K562 (cell line): ENCODE measurements around the gene GLRA3. TPM values are rescaled to one million over a fixed set of nuclear protein-coding genes. Genes with fewer than 3 reads are reported as not detected.
A peak's percentile ranks its signal among the peaks of the same experiment; 100 is the strongest.

Source experiments
- ATAC-seq: fragments of 200-7000 bp; cut with Tn5 transposase; 3 replicates; pipeline ENCODE4 v1.9.1; 2020; ENCODE audit warnings: moderate library complexity
- BruUV-seq: library from RNA; stranded (reverse); fragments of 400-500 nt; replicated peaks from 2 replicates; lab custom pipeline; 2021; lab: Mats Ljungman, UMichigan
- CTCF ChIA-PET: fragments of 300-600 bp; formaldehyde crosslinking; extraction: SDS; loops from one replicate; lab custom pipeline; 2021; ENCODE audit warnings: low intra/inter-chr PET ratio; lab: Yijun Ruan, JAX
- POLR2A ChIA-PET: fragments of 300-600, 350-650 bp; sonication (Branson Sonifier 250); formaldehyde crosslinking; extraction: SDS; loops from one replicate; lab custom pipeline; 2021; ENCODE audit warnings: antibody characterized with exemption, inconsistent platforms; lab: Yijun Ruan, JAX
- DNase-seq, 4 experiments: peaks; one replicate each; pipeline versions ENCODE4 v3.0.0 to v3.0.0-alpha.2; 2011 to 2018; ENCODE audit warnings: low spot score in 3 of 4, mixed read lengths in 3 of 4; ENCODE audit errors: extremely low read depth in 1 of 4
- FAIRE-seq: peaks from 2 replicates; lab custom pipeline; 2011; peaks lifted over from hg19 to GRCh38; lab: Jason Lieb, UNC
- H2AFZ ChIP-seq: 2 replicates; pipeline ENCODE4 v1.6.0; 2011; ENCODE audit warnings: low read depth, low read length, control low read depth, inconsistent platforms
- H3K27ac ChIP-seq: fragments of 200-600 bp; 3 replicates; pipeline ENCODE4 v1.8.0; 2011; ENCODE audit warnings: low read depth, mild to moderate bottlenecking, control low read depth, inconsistent platforms, low read length, moderate library complexity, mixed read lengths; ENCODE audit errors: extremely low read depth
- H3K27me3 ChIP-seq, 2 experiments: fragments of 300-600 bp in 1 of 2; 2 replicates in 1 of 2; 3 replicates in 1 of 2; pipeline versions ENCODE4 v1.6.0 to v1.8.0; 2011; ENCODE audit warnings: inconsistent platforms in 2 of 2, low read length in 2 of 2, mild to moderate bottlenecking in 1 of 2, mixed read lengths in 1 of 2, moderate library complexity in 1 of 2; ENCODE audit not compliant: control insufficient read depth in 2 of 2, insufficient read depth in 2 of 2
- H3K36me3 ChIP-seq: fragments of 300-600 bp; 3 replicates; pipeline ENCODE4 v1.8.0; 2011; ENCODE audit warnings: mild to moderate bottlenecking, low read length, inconsistent platforms; ENCODE audit not compliant: control insufficient read depth, insufficient read depth
- H3K4me1 ChIP-seq, 2 experiments: fragments of 200-600 bp in 1 of 2; replicated peaks in 1 of 2; 2 replicates in 1 of 2; 3 replicates in 1 of 2; pipeline versions ENCODE4 v1.5.1 to v1.8.0; 2011; ENCODE audit warnings: inconsistent platforms in 2 of 2, low read length in 2 of 2, mild to moderate bottlenecking in 1 of 2, mixed read lengths in 1 of 2, moderate library complexity in 1 of 2; ENCODE audit not compliant: control insufficient read depth in 2 of 2, insufficient read depth in 2 of 2
- H3K4me2 ChIP-seq: 2 replicates; pipeline ENCODE4 v1.6.1; 2011; ENCODE audit warnings: low read length, control low read depth, inconsistent platforms, mixed read lengths; ENCODE audit not compliant: insufficient read depth
- H3K4me3 ChIP-seq: fragments of 200-600 bp; sonication (generic), shearing (Covaris generic); 2 replicates; pipeline ENCODE4 v1.5.1; 2016; ENCODE audit warnings: control low read depth, inconsistent platforms
- H3K79me2 ChIP-seq: fragments of 200-600 bp; 3 replicates; pipeline ENCODE4 v1.8.0; 2011; ENCODE audit warnings: low read length, inconsistent platforms; ENCODE audit not compliant: control insufficient read depth, insufficient read depth
- H3K9ac ChIP-seq, 2 experiments: 2 replicates each; pipeline versions ENCODE4 v1.6.0 to v1.6.1; 2011; ENCODE audit warnings: low read depth in 2 of 2, low read length in 2 of 2, control low read depth in 1 of 2, inconsistent platforms in 1 of 2, mild to moderate bottlenecking in 1 of 2, mixed read lengths in 1 of 2; ENCODE audit not compliant: insufficient read depth in 1 of 2
- H3K9me1 ChIP-seq: one replicate; pipeline ENCODE4 v1.6.0; 2011; ENCODE audit warnings: inconsistent platforms, mild to moderate bottlenecking, low read length, moderate library complexity; ENCODE audit not compliant: control insufficient read depth, insufficient read depth
- H3K9me3 ChIP-seq: replicated peaks from 2 replicates; pipeline ENCODE4 v1.5.1; 2011; ENCODE audit warnings: low read depth, low read length, inconsistent platforms; ENCODE audit not compliant: control insufficient read depth, insufficient read depth
- H4K20me1 ChIP-seq: replicated peaks from 2 replicates; pipeline ENCODE4 v1.6.1; 2011; ENCODE audit warnings: low read length, inconsistent platforms, mixed read lengths; ENCODE audit not compliant: control insufficient read depth, insufficient read depth
- ATF6 ChIP-seq: sonication (generic); formaldehyde crosslinking; IDR thresholded peaks from 2 replicates; pipeline ENCODE4 v1.4.0; 2020; ENCODE audit warnings: mild to moderate bottlenecking, missing genetic modification reagents
- BRF2 ChIP-seq: IDR thresholded peaks from 3 replicates; pipeline ENCODE4 v1.6.1; 2011; ENCODE audit warnings: borderline replicate concordance, mild to moderate bottlenecking; ENCODE audit not compliant: insufficient read length, insufficient read depth
- CGGBP1 ChIP-seq: fragments of 250-450 bp; sonication (Bioruptor Pico); IDR thresholded peaks from 2 replicates; pipeline ENCODE4 v1.9.0; 2021; ENCODE audit warnings: mild to moderate bottlenecking
- E2F5 ChIP-seq: sonication (generic); formaldehyde crosslinking; IDR thresholded peaks from 2 replicates; pipeline ENCODE4 v1.8.0; 2022; ENCODE audit warnings: mild to moderate bottlenecking, missing genetic modification reagents
- KDM2B ChIP-seq: fragments of 250-450 bp; sonication (Bioruptor Pico); IDR thresholded peaks from 2 replicates; pipeline ENCODE4 v1.8.0; 2021; ENCODE audit warnings: mild to moderate bottlenecking, moderate library complexity
- KDM5B ChIP-seq: fragments of 200-600 bp; sonication (generic); IDR thresholded peaks from 2 replicates; pipeline ENCODE4 v1.6.1; 2012; ENCODE audit warnings: low read depth, mild to moderate bottlenecking, moderate library complexity, low read length, control low read depth, inconsistent platforms; ENCODE audit not compliant: insufficient replicate concordance
- MAFG ChIP-seq: fragments of 450-650 bp; conservative IDR thresholded peaks from 2 replicates; pipeline ENCODE4 v1.6.1; 2016; ENCODE audit warnings: missing genetic modification characterization, missing compliant biosample characterization
- MLLT1 ChIP-seq, 2 experiments: fragments of 450-650 bp; IDR thresholded peaks; 2 replicates each; pipeline ENCODE4 v1.6.1; 2016
- PHF20 ChIP-seq: fragments of 450-650 bp; IDR thresholded peaks from 2 replicates; pipeline ENCODE4 v1.6.1; 2018; ENCODE audit not compliant: partially characterized antibody
- SMARCC2 ChIP-seq: fragments of 450-650 bp; IDR thresholded peaks from 2 replicates; pipeline ENCODE4 v1.6.1; 2017; ENCODE audit warnings: antibody characterized with exemption, moderate library complexity, mild to moderate bottlenecking, low read depth
- ZKSCAN1 ChIP-seq: fragments of 150-350 bp; IDR thresholded peaks from 2 replicates; pipeline ENCODE4 v1.6.1; 2016; ENCODE audit warnings: low read depth, low read length
- ZNF212 ChIP-seq: fragments of 450-650 bp; formaldehyde crosslinking; IDR thresholded peaks from 2 replicates; pipeline ENCODE4 v1.4.0; 2020; ENCODE audit warnings: mild to moderate bottlenecking
- ZNF408 ChIP-seq: fragments of 250-450 bp; sonication (Bioruptor Pico); IDR thresholded peaks from 2 replicates; pipeline ENCODE4 v1.4.0; 2020; ENCODE audit warnings: low read depth, mild to moderate bottlenecking, moderate library complexity
- ZNF445 ChIP-seq: fragments of 250-450 bp; sonication (Bioruptor Pico); IDR thresholded peaks from 2 replicates; pipeline ENCODE4 v1.4.0; 2020; ENCODE audit warnings: low read depth, mild to moderate bottlenecking, moderate library complexity
- WGBS: fragments of 100-300 bp; shearing (Covaris generic); methylation state at CpG from one replicate; pipeline ENCODE4 v1.1.6; 2016; ENCODE audit warnings: low coverage, mixed read lengths; ENCODE audit not compliant: insufficient coverage; ENCODE audit errors: missing lambda C conversion rate; 5-methylcytosine and 5-hydroxymethylcytosine counted together
- in situ Hi-C: fragments of 300-500 bp; cut with MboI; formaldehyde crosslinking; loops from 4 replicates; pipeline ENCODE4 v1.15.0; 2018; ENCODE audit warnings: inconsistent platforms, mixed read lengths
- intact Hi-C: fragments of 100-400 bp; cut with micrococcal nuclease; formaldehyde crosslinking; loops from 2 replicates; pipeline ENCODE4 v1.14.2; 2022
- polyA plus RNA-seq, 8 experiments: library from polyadenylated mRNA; depleted of rRNA in 4 of 8; stranded (reverse) in 5 of 8; unstranded in 3 of 8; fragments of >200 nt; fragmentation: Nextera tagmentation in 2 of 8; fragmentation: Illumina TruSeq in 1 of 8; extraction: Ambion mirVana in 2 of 8; extraction: Trizol in 1 of 8; gene quantifications; 2 replicates each; pipeline versions ENCODE4 v1.2.1 to v1.2.3, GENCODE V29; 2011 to 2014; ENCODE audit warnings: inconsistent platforms in 1 of 8, missing spikeins in 1 of 8
- total RNA-seq, 7 experiments: library from RNA; depleted of rRNA in 6 of 7; stranded (reverse); fragments of >200 nt in 6 of 7; fragmentation: Illumina TruSeq in 2 of 7; extraction: Trizol in 2 of 7; gene quantifications; 2 replicates each; pipeline versions ENCODE4 v1.2.1 to v1.2.3, GENCODE V29; 2011 to 2021; ENCODE audit warnings: low replicate concordance in 1 of 7

The GLRA3 gene
- total and polyA plus RNA-seq, 9 of the 15 experiments (the other 6 are each of a cell fraction or from before 2014, with no cell fraction given), result 0.06 to 0.14 (median 0.08) TPM; not detected in 2

GRCh38 chr4:174702979-174703478, 126.0 kb downstream of the GLRA3 start:
- Histone ChIP-seq H3K79me2 (no peaks in the 10 kb centered on the region), H3K9me1 (no peaks in the 10 kb centered on the region), H3K36me3 (no peaks in the 10 kb centered on the region), H3K4me2 (no peak overlapping the region), H3K9me3 (no peaks in the 10 kb centered on the region), H3K4me1 (no peaks in the 10 kb centered on the region), H3K4me3 (no peak overlapping the region), H3K9ac (no peak overlapping the region), H2AFZ (peak overlapping the region; percentile 43; the same call in 1 of the 2 replicates), H3K27me3 (no peaks in the 10 kb centered on the region), H3K27ac (no peak overlapping the region), H4K20me1 (no peaks in the 10 kb centered on the region)
- FAIRE-seq (no peak), DNase-seq (no peak), ATAC-seq (no peak)
- intact Hi-C loops (no loop called here), in situ Hi-C loops (no loop called here)
- ChIA-PET CTCF (no interaction called here), POLR2A (no interaction called here)
- WGBS, result 100% methylated on average over 1 of the region's 1 CpG
- TF ChIP-seq CGGBP1 (CRISPR knock-in tag) (no peak), KDM5B (no peak), MLLT1 (IDR thresholded peaks at IDR 0.05) (no peak), ZNF212 (CRISPR knock-in tag) (no peak), ZNF445 (CRISPR knock-in tag) (no peak), ZKSCAN1 (no peak), ZNF408 (no peak), KDM2B (no peak), BRF2 (no peak), E2F5 (no peak), ATF6 (CRISPR knock-in tag) (no peak), PHF20 (no peak), SMARCC2 (no peak), MAFG (no peak)
- no TSS peak for BruUV-seq
